ENCODE measurements around the gene ADAM22. TPM values are rescaled to one million over a fixed set of nuclear protein-coding genes. Genes with fewer than 3 reads are reported as not detected.
A peak's percentile ranks its signal among the peaks of the same experiment; 100 is the strongest.
"Not testable (repeated sequence)": the region's sequence is repeated elsewhere in the genome, so short reads cannot be mapped to it uniquely, and the experiment has no call there.

The ADAM22 gene
- total RNA-seq = 100 to 1,000 TPM in 1 of 2 donors, 10 to 100 TPM in 1; 27.2 to 178 TPM
- polyA plus RNA-seq (ENCODE audit: insufficient read length in 2 of 2) = 10 to 100 TPM; 35.3 to 52.8 TPM
- long read RNA-seq, donor 1, full-length matches to known transcripts = 1 of 645 reads
- long read RNA-seq, donor 1, partial matches to known transcripts = 644 of 645 reads
- long read RNA-seq, donor 1, other reads (novel, unspliced or antisense) = 0 of 645 reads
- long read RNA-seq, donor 2 = 0 reads
- long read RNA-seq, donor 3, partial matches to known transcripts = 268 of 268 reads
- long read RNA-seq, donor 3, other reads (novel, unspliced or antisense) = 0 of 268 reads
- long read RNA-seq, donor 4 = 0 reads

- peaks cover 3% of the 10 kb centered on the region for H3K36me3 ChIP-seq (ENCODE audit: control insufficient read depth, insufficient read depth, low read length)
- H3K4me1 ChIP-seq (ENCODE audit: control insufficient read depth, insufficient read depth, low read length) = peaks cover 7% of the 10 kb centered on the region
- H3K9me3 ChIP-seq (ENCODE audit: control insufficient read depth, insufficient read depth, low read length) = peaks cover 2% of the 10 kb centered on the region
- under 1% methylated on average over 67 of the region's 70 CpGs for WGBS (ENCODE audit: insufficient coverage)
- no peaks in the 10 kb centered on the region for H3K27me3 ChIP-seq (ENCODE audit: control insufficient read depth, insufficient read depth, low read length)
- H3K4me3 ChIP-seq (ENCODE audit: low read depth, low read length) = peak within 1 kb of the TSS; percentile 79
- peak; percentile 77 to 99 (median 88) for DNase-seq (ENCODE audit: low read depth in 4 of 6, low spot score in 6 of 6)
- H3K27ac ChIP-seq (ENCODE audit: low read depth, low read length) = peak within 1 kb of the TSS; percentile 52
Observed at GRCh38 chr7:87933953-87934698, at the start of gene ADAM22. TSS of gene ADAM22 (plus strand) at chr7:87934251. CDS start at chr7:87934466, 215 bp downstream.

GRCh38 chr7:87885018-87885417 is 49.0 kb upstream of the ADAM22 start:
- no peak overlapping the region for H3K27ac ChIP-seq (ENCODE audit: low read depth, low read length)
- no peaks in the 10 kb centered on the region for H3K27me3 ChIP-seq (ENCODE audit: control insufficient read depth, insufficient read depth, low read length)
- H3K4me3 ChIP-seq (ENCODE audit: low read depth, low read length) = no peak overlapping the region
- H3K9me3 ChIP-seq (ENCODE audit: control insufficient read depth, insufficient read depth, low read length) = no peaks in the 10 kb centered on the region
- no peaks in the 10 kb centered on the region for H3K4me1 ChIP-seq (ENCODE audit: control insufficient read depth, insufficient read depth, low read length)
- DNase-seq (ENCODE audit: low read depth in 4 of 6, low spot score in 6 of 6) = no peak
- H3K36me3 ChIP-seq (ENCODE audit: control insufficient read depth, insufficient read depth, low read length) = no peaks in the 10 kb centered on the region
- no CpG with 5 or more reads among the region's 2 CpGs for WGBS (ENCODE audit: insufficient coverage)

GRCh38 chr7:87886875-87887274 is 47.2 kb upstream of the ADAM22 start:
- Histone ChIP-seq H3K27me3 (ENCODE audit: control insufficient read depth, insufficient read depth, low read length) (no peaks in the 10 kb centered on the region), H3K4me3 (ENCODE audit: low read depth, low read length) (no peak overlapping the region), H3K9me3 (ENCODE audit: control insufficient read depth, insufficient read depth, low read length) (no peaks in the 10 kb centered on the region), H3K27ac (ENCODE audit: low read depth, low read length) (no peak overlapping the region), H3K4me1 (ENCODE audit: control insufficient read depth, insufficient read depth, low read length) (no peaks in the 10 kb centered on the region), H3K36me3 (ENCODE audit: control insufficient read depth, insufficient read depth, low read length) (no peaks in the 10 kb centered on the region)
- peak in 3 of 6 donors; percentile 12 to 84 (median 62) for DNase-seq (ENCODE audit: low read depth in 4 of 6, low spot score in 6 of 6)

- no peak for DNase-seq (ENCODE audit: low read depth in 4 of 6, low spot score in 6 of 6)
- no peaks in the 10 kb centered on the region for H3K4me1 ChIP-seq (ENCODE audit: control insufficient read depth, insufficient read depth, low read length)
- no peak overlapping the region for H3K27ac ChIP-seq (ENCODE audit: low read depth, low read length)
- H3K27me3 ChIP-seq (ENCODE audit: control insufficient read depth, insufficient read depth, low read length) = no peaks in the 10 kb centered on the region
- no peak overlapping the region for H3K4me3 ChIP-seq (ENCODE audit: low read depth, low read length)
- 86% methylated on average over 1 of the region's 2 CpGs for WGBS (ENCODE audit: insufficient coverage)
- no peaks in the 10 kb centered on the region for H3K9me3 ChIP-seq (ENCODE audit: control insufficient read depth, insufficient read depth, low read length)
- H3K36me3 ChIP-seq (ENCODE audit: control insufficient read depth, insufficient read depth, low read length) = peaks cover 5% of the 10 kb centered on the region
Observed at GRCh38 chr7:87895363-87895762, 38.7 kb upstream of the ADAM22 start.

- peaks cover 5% of the 10 kb centered on the region for H3K36me3 ChIP-seq (ENCODE audit: control insufficient read depth, insufficient read depth, low read length)
- no CpG with 5 or more reads among the region's 2 CpGs for WGBS (ENCODE audit: insufficient coverage)
- H3K9me3 ChIP-seq (ENCODE audit: control insufficient read depth, insufficient read depth, low read length) = no peaks in the 10 kb centered on the region
- no peak overlapping the region for H3K27ac ChIP-seq (ENCODE audit: low read depth, low read length)
- no peaks in the 10 kb centered on the region for H3K27me3 ChIP-seq (ENCODE audit: control insufficient read depth, insufficient read depth, low read length)
- DNase-seq (ENCODE audit: low read depth in 4 of 6, low spot score in 6 of 6) = no peak
- no peaks in the 10 kb centered on the region for H3K4me1 ChIP-seq (ENCODE audit: control insufficient read depth, insufficient read depth, low read length)
- no peak overlapping the region for H3K4me3 ChIP-seq (ENCODE audit: low read depth, low read length)
Observed at GRCh38 chr7:87899255-87899654, 34.8 kb upstream of the ADAM22 start.

- H3K36me3 ChIP-seq (ENCODE audit: control insufficient read depth, insufficient read depth, low read length); H3K4me3 ChIP-seq (ENCODE audit: low read depth, low read length); H3K4me1 ChIP-seq (ENCODE audit: control insufficient read depth, insufficient read depth, low read length); H3K9me3 ChIP-seq (ENCODE audit: control insufficient read depth, insufficient read depth, low read length); DNase-seq (ENCODE audit: low read depth in 4 of 6, low spot score in 6 of 6); H3K27ac ChIP-seq (ENCODE audit: low read depth, low read length); H3K27me3 ChIP-seq (ENCODE audit: control insufficient read depth, insufficient read depth, low read length): not testable (repeated sequence)
- WGBS (ENCODE audit: insufficient coverage) = no CpG with 5 or more reads among the region's 3 CpGs
Observed at GRCh38 chr7:87907136-87907906, 26.7 kb upstream of the ADAM22 start.

- H3K36me3 ChIP-seq (ENCODE audit: control insufficient read depth, insufficient read depth, low read length); DNase-seq (ENCODE audit: low read depth in 4 of 6, low spot score in 6 of 6); H3K9me3 ChIP-seq (ENCODE audit: control insufficient read depth, insufficient read depth, low read length); H3K27me3 ChIP-seq (ENCODE audit: control insufficient read depth, insufficient read depth, low read length); H3K4me3 ChIP-seq (ENCODE audit: low read depth, low read length); H3K4me1 ChIP-seq (ENCODE audit: control insufficient read depth, insufficient read depth, low read length); H3K27ac ChIP-seq (ENCODE audit: low read depth, low read length): not testable (repeated sequence)
- WGBS (ENCODE audit: insufficient coverage) = 100% methylated on average over 2 of the region's 4 CpGs
Observed at GRCh38 chr7:87908814-87909213, 25.2 kb upstream of the ADAM22 start.

- no peak overlapping the region for H3K27ac ChIP-seq (ENCODE audit: low read depth, low read length)
- H3K9me3 ChIP-seq (ENCODE audit: control insufficient read depth, insufficient read depth, low read length) = no peaks in the 10 kb centered on the region
- no peak overlapping the region for H3K4me3 ChIP-seq (ENCODE audit: low read depth, low read length)
- 80% methylated on average over 1 of the region's 4 CpGs for WGBS (ENCODE audit: insufficient coverage)
- H3K36me3 ChIP-seq (ENCODE audit: control insufficient read depth, insufficient read depth, low read length) = no peaks in the 10 kb centered on the region
- DNase-seq (ENCODE audit: low read depth in 4 of 6, low spot score in 6 of 6) = no peak
- no peaks in the 10 kb centered on the region for H3K27me3 ChIP-seq (ENCODE audit: control insufficient read depth, insufficient read depth, low read length)
- no peaks in the 10 kb centered on the region for H3K4me1 ChIP-seq (ENCODE audit: control insufficient read depth, insufficient read depth, low read length)
Observed at GRCh38 chr7:87912121-87912520, 21.9 kb upstream of the ADAM22 start.

GRCh38 chr7:87918740-87919139 is 15.3 kb upstream of the ADAM22 start:
- H3K4me1 ChIP-seq (ENCODE audit: control insufficient read depth, insufficient read depth, low read length) = no peaks in the 10 kb centered on the region
- no peaks in the 10 kb centered on the region for H3K36me3 ChIP-seq (ENCODE audit: control insufficient read depth, insufficient read depth, low read length)
- no peak for DNase-seq (ENCODE audit: low read depth in 4 of 6, low spot score in 6 of 6)
- H3K4me3 ChIP-seq (ENCODE audit: low read depth, low read length) = no peak overlapping the region
- no CpG with 5 or more reads among the region's 1 CpG for WGBS (ENCODE audit: insufficient coverage)
- H3K27me3 ChIP-seq (ENCODE audit: control insufficient read depth, insufficient read depth, low read length) = no peaks in the 10 kb centered on the region
- H3K27ac ChIP-seq (ENCODE audit: low read depth, low read length) = no peak overlapping the region
- no peaks in the 10 kb centered on the region for H3K9me3 ChIP-seq (ENCODE audit: control insufficient read depth, insufficient read depth, low read length)

Measured in spinal cord (tissue), 10 donors.